Neuron (in vitro differentiated cells): ENCODE data around the gene LRRC55.

ENCODE experiments used
- H2AFZ ChIP-seq: one replicate; pipeline ENCODE4 v1.6.1; 2013; ENCODE audit warnings: low read depth, mild to moderate bottlenecking, inconsistent platforms, low read length, moderate library complexity
- H3K27me3 ChIP-seq: one replicate; pipeline ENCODE4 v1.6.1; 2013; ENCODE audit warnings: low read length; ENCODE audit not compliant: insufficient read depth
- H3K36me3 ChIP-seq: one replicate; pipeline ENCODE4 v1.6.1; 2013; ENCODE audit warnings: low read length; ENCODE audit not compliant: insufficient read depth
- H3K4me1 ChIP-seq: one replicate; pipeline ENCODE4 v1.6.1; 2013; ENCODE audit warnings: low read length; ENCODE audit not compliant: insufficient read depth
- H3K4me3 ChIP-seq: 2 replicates; pipeline ENCODE4 v1.5.1; 2013; ENCODE audit warnings: mild to moderate bottlenecking, low read length, moderate library complexity
- H3K9me3 ChIP-seq: one replicate; pipeline ENCODE4 v1.6.1; 2013; ENCODE audit warnings: low read length

LRRC55 gene

GRCh38 chr11:57216463-57216862 lies 34.7 kb downstream of the LRRC55 start:
- Histone ChIP-seq H3K4me1 (peaks cover 34% of the 10 kb centered on the region), H3K27me3 (no peaks in the 10 kb centered on the region), H3K9me3 (no peaks in the 10 kb centered on the region), H3K36me3 (no peaks in the 10 kb centered on the region), H3K4me3 (no peak overlapping the region), H2AFZ (no peak overlapping the region)

- no peaks in the 10 kb centered on the region for H3K27me3 ChIP-seq
- H3K36me3 ChIP-seq: no peaks in the 10 kb centered on the region
- no peak overlapping the region for H3K4me3 ChIP-seq
- no peak overlapping the region for H2AFZ ChIP-seq
- H3K9me3 ChIP-seq: no peaks in the 10 kb centered on the region
- H3K4me1 ChIP-seq: peaks cover 30% of the 10 kb centered on the region
These were observed 35.3 kb downstream of the LRRC55 start for GRCh38 chr11:57217053-57217452.

- no peaks in the 10 kb centered on the region for H3K9me3 ChIP-seq
- H3K27me3 ChIP-seq: no peaks in the 10 kb centered on the region
- no peak overlapping the region for H3K4me3 ChIP-seq
- no peak overlapping the region for H2AFZ ChIP-seq
- no peaks in the 10 kb centered on the region for H3K36me3 ChIP-seq
- H3K4me1 ChIP-seq: peaks cover 32% of the 10 kb centered on the region
These were observed 37.4 kb downstream of the LRRC55 start for GRCh38 chr11:57219021-57219627.

GRCh38 chr11:57222239-57222638 lies 40.5 kb downstream of the LRRC55 start:
- H3K27me3 ChIP-seq: no peaks in the 10 kb centered on the region
- no peak overlapping the region for H3K4me3 ChIP-seq
- no peaks in the 10 kb centered on the region for H3K36me3 ChIP-seq
- H2AFZ ChIP-seq: no peak overlapping the region
- H3K9me3 ChIP-seq: no peaks in the 10 kb centered on the region
- H3K4me1 ChIP-seq: peaks cover 32% of the 10 kb centered on the region

GRCh38 chr11:57223601-57224000 lies 41.8 kb downstream of the LRRC55 start:
- H3K27me3 ChIP-seq: no peaks in the 10 kb centered on the region
- no peak overlapping the region for H2AFZ ChIP-seq
- peaks cover 32% of the 10 kb centered on the region for H3K4me1 ChIP-seq
- no peak overlapping the region for H3K4me3 ChIP-seq
- H3K36me3 ChIP-seq: no peaks in the 10 kb centered on the region
- no peaks in the 10 kb centered on the region for H3K9me3 ChIP-seq

- Histone ChIP-seq H3K36me3 (no peaks in the 10 kb centered on the region), H3K4me1 (peaks cover 32% of the 10 kb centered on the region), H3K9me3 (no peaks in the 10 kb centered on the region), H3K27me3 (no peaks in the 10 kb centered on the region), H2AFZ (no peak overlapping the region), H3K4me3 (no peak overlapping the region)
These were observed 42.4 kb downstream of the LRRC55 start for GRCh38 chr11:57224128-57224527.

- Histone ChIP-seq H3K4me1 (peaks cover 32% of the 10 kb centered on the region), H2AFZ (no peak overlapping the region), H3K9me3 (no peaks in the 10 kb centered on the region), H3K4me3 (no peak overlapping the region), H3K36me3 (no peaks in the 10 kb centered on the region), H3K27me3 (no peaks in the 10 kb centered on the region)
These were observed 42.8 kb downstream of the LRRC55 start for GRCh38 chr11:57224537-57224936.

GRCh38 chr11:57228600-57228999 lies 46.8 kb downstream of the LRRC55 start:
- Histone ChIP-seq H3K27me3 (no peaks in the 10 kb centered on the region), H3K9me3 (peaks cover 2% of the 10 kb centered on the region), H3K36me3 (no peaks in the 10 kb centered on the region), H2AFZ (no peak overlapping the region), H3K4me1 (peaks cover 17% of the 10 kb centered on the region), H3K4me3 (no peak overlapping the region)

- H3K9me3 ChIP-seq: peaks cover 2% of the 10 kb centered on the region
- no peak overlapping the region for H2AFZ ChIP-seq
- H3K27me3 ChIP-seq: no peaks in the 10 kb centered on the region
- H3K36me3 ChIP-seq: no peaks in the 10 kb centered on the region
- peaks cover 6% of the 10 kb centered on the region for H3K4me1 ChIP-seq
- H3K4me3 ChIP-seq: no peak overlapping the region
These were observed 48.6 kb downstream of the LRRC55 start for GRCh38 chr11:57230316-57230715.

- H3K4me3 ChIP-seq: no peak overlapping the region
- peaks cover 8% of the 10 kb centered on the region for H3K4me1 ChIP-seq
- no peaks in the 10 kb centered on the region for H3K36me3 ChIP-seq
- peaks cover 2% of the 10 kb centered on the region for H3K9me3 ChIP-seq
- H2AFZ ChIP-seq: no peak overlapping the region
- no peaks in the 10 kb centered on the region for H3K27me3 ChIP-seq
These were observed 49.2 kb downstream of the LRRC55 start for GRCh38 chr11:57230791-57231538.

GRCh38 chr11:57231539-57232253 lies 49.9 kb downstream of the LRRC55 start:
- Histone ChIP-seq H2AFZ (no peak overlapping the region), H3K9me3 (peaks cover 2% of the 10 kb centered on the region), H3K4me3 (no peak overlapping the region), H3K4me1 (peaks cover 8% of the 10 kb centered on the region), H3K27me3 (no peaks in the 10 kb centered on the region), H3K36me3 (no peaks in the 10 kb centered on the region)

GRCh38 chr11:57233702-57234101 lies 51.9 kb downstream of the LRRC55 start:
- H2AFZ ChIP-seq: no peak overlapping the region
- no peak overlapping the region for H3K4me3 ChIP-seq
- no peaks in the 10 kb centered on the region for H3K36me3 ChIP-seq
- H3K27me3 ChIP-seq: no peaks in the 10 kb centered on the region
- H3K9me3 ChIP-seq: peaks cover 2% of the 10 kb centered on the region
- H3K4me1 ChIP-seq: peaks cover 8% of the 10 kb centered on the region
